Right ventricle myocardium inferior (tissue), 1 donor: Measurements from ENCODE around the gene SPECC1. TPM values are rescaled to one million over a fixed set of nuclear protein-coding genes. Genes with fewer than 3 reads are reported as not detected.
"Not testable (repeated sequence)": the region's sequence is repeated elsewhere in the genome, so short reads cannot be mapped to it uniquely, and the experiment has no call there.

Experiments used
- ATAC-seq: fragments of 200-7000 bp; cut with Tn5 transposase; one replicate; pipeline ENCODE4 v1.9.1; 2020; ENCODE audit warnings: mild to moderate bottlenecking, moderate library complexity
- DNase-seq: peaks from one replicate; pipeline ENCODE4 v3.0.0; 2021; ENCODE audit errors: missing footprints
- intact Hi-C: fragments of 100-400 bp; cut with DNase I; formaldehyde crosslinking; loops from one replicate; pipeline ENCODE4 v1.11.0; 2022
- total RNA-seq: library from RNA; stranded (reverse); fragmentation: NEBNext Ultra II Directional; extraction: Animal tissue kit (Norgen Biotek cat#: 25700); gene quantifications from one replicate; pipeline ENCODE4 v1.2.1, GENCODE V29; 2021
- donor health status: DM: no; HTN: yes; CAD: no; lungs with severe emphysema.

Gene SPECC1
- total RNA-seq, 1 donor from 2014 or later: 10.5 TPM

GRCh38 chr17:20059728-20060188, 50.6 kb downstream of the SPECC1 start:
- intact Hi-C loops: loop anchor here (5.0 kb wide), 1 partner anchor 38 kb away; no protein-coding TSS in a partner anchor
- ATAC-seq (no peak), DNase-seq (no peak)

GRCh38 chr17:20063665-20064648, 54.8 kb downstream of the SPECC1 start:
- intact Hi-C loops: loop anchor here (5.0 kb wide), 1 partner anchor 33 kb away; no protein-coding TSS in a partner anchor
- DNase-seq (peak; percentile 85), ATAC-seq (peak; percentile 89)

- intact Hi-C loops: no loop called here
- DNase-seq: peak; percentile 68
- ATAC-seq: peak; percentile 66
Measured at GRCh38 chr17:20066253-20066652, 57.1 kb downstream of the SPECC1 start.

GRCh38 chr17:20067711-20068110, 58.6 kb downstream of the SPECC1 start:
- intact Hi-C loops: no loop called here
- DNase-seq (no peak), ATAC-seq (no peak)

- intact Hi-C loops: no loop called here
- ATAC-seq: no peak
- no peak for DNase-seq
Measured at GRCh38 chr17:20068445-20068844, 59.3 kb downstream of the SPECC1 start.

GRCh38 chr17:20071824-20072691, 62.9 kb downstream of the SPECC1 start:
- ATAC-seq (no peak), DNase-seq (no peak)
- intact Hi-C loops: no loop called here

- DNase-seq (no peak), ATAC-seq (no peak)
- intact Hi-C loops: no loop called here
Measured at GRCh38 chr17:20072692-20072992, 63.5 kb downstream of the SPECC1 start.

- peak; percentile 87 for ATAC-seq
- DNase-seq: peak; percentile 87
- intact Hi-C loops: no loop called here
Measured at GRCh38 chr17:20073055-20073979, 64.2 kb downstream of the SPECC1 start.

- DNase-seq: no peak
- peak; percentile 76 for ATAC-seq
- intact Hi-C loops: no loop called here
Measured at GRCh38 chr17:20074001-20074400, 64.8 kb downstream of the SPECC1 start.

- no peak for ATAC-seq
- intact Hi-C loops: no loop called here
- no peak for DNase-seq
Measured at GRCh38 chr17:20074489-20074888, 65.3 kb downstream of the SPECC1 start.

GRCh38 chr17:20076137-20076536, 67.0 kb downstream of the SPECC1 start:
- ATAC-seq, DNase-seq, intact Hi-C loops: not testable (repeated sequence)

GRCh38 chr17:20077978-20078685, 69.0 kb downstream of the SPECC1 start:
- no peak for DNase-seq
- ATAC-seq: no peak
- intact Hi-C loops: no loop called here

GRCh38 chr17:20080513-20080912, 71.4 kb downstream of the SPECC1 start:
- DNase-seq (no peak), ATAC-seq (no peak)
- intact Hi-C loops: no loop called here

- ATAC-seq: no peak
- intact Hi-C loops: no loop called here
- DNase-seq: no peak
Measured at GRCh38 chr17:20083156-20083859, 74.1 kb downstream of the SPECC1 start.

- ATAC-seq (no peak), DNase-seq (no peak)
- intact Hi-C loops: no loop called here
Measured at GRCh38 chr17:20084621-20085282, 75.6 kb downstream of the SPECC1 start.

- intact Hi-C loops: no loop called here
- ATAC-seq (no peak), DNase-seq (no peak)
Measured at GRCh38 chr17:20085283-20085845, 76.2 kb downstream of the SPECC1 start.
